ENCODE results near the gene CPN2. TPM values are rescaled to one million over a fixed set of nuclear protein-coding genes. Genes with fewer than 3 reads are reported as not detected.

Gene CPN2
- total and polyA plus RNA-seq, 10 of the 15 experiments (the other 5 are each of a cell fraction or from before 2014, with no cell fraction given) = not detected

- POLR2A ChIA-PET = no interaction called here
- CTCF ChIA-PET = interaction anchor here (1.0 to 5.5 kb wide), 4 partner anchors 8 to 67 kb away, joined by 3 to 64 read pairs (median 4); no protein-coding TSS in a partner anchor
- H4K20me1 ChIP-seq (ENCODE audit: control insufficient read depth, insufficient read depth) = no peaks in the 10 kb centered on the region; the same call in 1 of the 2 replicates
- no TSS peak for BruUV-seq (replicated peaks)
- SMC1A ChIA-PET (ENCODE audit: uncharacterized antibody, unreplicated experiment) = no interaction called here
- no peaks in the 10 kb centered on the region for H3K9me3 ChIP-seq (replicated peaks; ENCODE audit: control insufficient read depth, insufficient read depth, low read length)
- H3K4me1 ChIP-seq (ENCODE audit: control insufficient read depth, insufficient read depth, low read length) = no peaks in the 10 kb centered on the region
- FAIRE-seq (no peak), ATAC-seq (no peak), DNase-seq (ENCODE audit: low read depth, low spot score) (no peak)
- H3K27me3 ChIP-seq (replicated peaks in 1 of 2; ENCODE audit: control insufficient read depth in 2 of 2, insufficient read depth in 2 of 2, low read length in 1 of 2) = peaks cover 0 to 7% of the 10 kb centered on the region in 2 experiments; a peak in 3 of 4 replicates
- no peak overlapping the region for H2AFZ ChIP-seq (ENCODE audit: control insufficient read depth, low read depth, low read length)
- no peak overlapping the region for H3K4me2 ChIP-seq (ENCODE audit: control insufficient read depth, insufficient read depth)
- in situ Hi-C loops (cut with MboI) = loop anchor here (5.0 to 10.0 kb wide), 2 partner anchors 71 to 918 kb away; no protein-coding TSS in a partner anchor
- RAD21 ChIA-PET (ENCODE audit: unreplicated experiment) = interaction anchor here (1.0 kb wide), 1 partner anchor 671 kb away, joined by 3 read pairs; no protein-coding TSS in a partner anchor
- no peak overlapping the region for H3K9ac ChIP-seq (ENCODE audit: control insufficient read depth, insufficient read depth, low read length)
- H3K79me2 ChIP-seq (ENCODE audit: control insufficient read depth, insufficient read depth, low read length) = no peaks in the 10 kb centered on the region
- intact Hi-C loops (cut with micrococcal nuclease; ENCODE audit: unreplicated experiment) = loop anchor here (10.0 kb wide), 1 partner anchor 928 kb away; no protein-coding TSS in a partner anchor
- H3K4me3 ChIP-seq = no peak overlapping the region
- no peaks in the 10 kb centered on the region for H3K36me3 ChIP-seq (ENCODE audit: control insufficient read depth in 2 of 2, insufficient read depth in 2 of 2, low read length in 1 of 2)
- no peak overlapping the region for H3K27ac ChIP-seq (ENCODE audit: control insufficient read depth, insufficient read depth)
- 51% methylated on average over 16 of the region's 17 CpGs for WGBS (ENCODE audit: insufficient coverage, insufficient replicate concordance, low lambda C conversion rate, missing lambda C conversion rate)
- TF ChIP-seq SIX5 (IDR thresholded peaks at IDR 0.05; ENCODE audit: low read depth, low read length, severe bottlenecking) (no peak), HDGF (IDR thresholded peaks at IDR 0.05) (no peak)
- TF ChIP-seq, protein P1, sequence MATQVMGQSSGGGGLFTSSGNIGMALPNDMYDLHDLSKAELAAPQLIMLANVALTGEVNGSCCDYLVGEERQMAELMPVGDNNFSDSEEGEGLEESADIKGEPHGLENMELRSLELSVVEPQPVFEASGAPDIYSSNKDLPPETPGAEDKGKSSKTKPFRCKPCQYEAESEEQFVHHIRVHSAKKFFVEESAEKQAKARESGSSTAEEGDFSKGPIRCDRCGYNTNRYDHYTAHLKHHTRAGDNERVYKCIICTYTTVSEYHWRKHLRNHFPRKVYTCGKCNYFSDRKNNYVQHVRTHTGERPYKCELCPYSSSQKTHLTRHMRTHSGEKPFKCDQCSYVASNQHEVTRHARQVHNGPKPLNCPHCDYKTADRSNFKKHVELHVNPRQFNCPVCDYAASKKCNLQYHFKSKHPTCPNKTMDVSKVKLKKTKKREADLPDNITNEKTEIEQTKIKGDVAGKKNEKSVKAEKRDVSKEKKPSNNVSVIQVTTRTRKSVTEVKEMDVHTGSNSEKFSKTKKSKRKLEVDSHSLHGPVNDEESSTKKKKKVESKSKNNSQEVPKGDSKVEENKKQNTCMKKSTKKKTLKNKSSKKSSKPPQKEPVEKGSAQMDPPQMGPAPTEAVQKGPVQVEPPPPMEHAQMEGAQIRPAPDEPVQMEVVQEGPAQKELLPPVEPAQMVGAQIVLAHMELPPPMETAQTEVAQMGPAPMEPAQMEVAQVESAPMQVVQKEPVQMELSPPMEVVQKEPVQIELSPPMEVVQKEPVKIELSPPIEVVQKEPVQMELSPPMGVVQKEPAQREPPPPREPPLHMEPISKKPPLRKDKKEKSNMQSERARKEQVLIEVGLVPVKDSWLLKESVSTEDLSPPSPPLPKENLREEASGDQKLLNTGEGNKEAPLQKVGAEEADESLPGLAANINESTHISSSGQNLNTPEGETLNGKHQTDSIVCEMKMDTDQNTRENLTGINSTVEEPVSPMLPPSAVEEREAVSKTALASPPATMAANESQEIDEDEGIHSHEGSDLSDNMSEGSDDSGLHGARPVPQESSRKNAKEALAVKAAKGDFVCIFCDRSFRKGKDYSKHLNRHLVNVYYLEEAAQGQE (IDR thresholded peaks at IDR 0.05; ENCODE audit: low read depth, low read length) = no peak
Observed at GRCh38 chr3:194336601-194337355, 14.3 kb downstream of the CPN2 start.
